GM18951 (cell line): ENCODE results near the gene TGFBI.

Source experiments
- POLR2A ChIP-seq: IDR thresholded peaks from 4 replicates; pipeline ENCODE4 v1.6.1; 2011; ENCODE audit warnings: mild to moderate bottlenecking; ENCODE audit not compliant: insufficient read length, insufficient read depth; ENCODE audit errors: extremely low read depth
- in situ Hi-C: fragments of 300-500 bp; cut with MboI; formaldehyde crosslinking; loops from one replicate; pipeline ENCODE4 v1.12.0; 2022; ENCODE audit warnings: low sequenced_read_pairs, mixed read lengths, inconsistent platforms; ENCODE audit not compliant: unreplicated experiment

TGFBI gene

GRCh38 chr5:136028782-136029742 lies at the start of gene TGFBI:
TSS of gene TGFBI (plus strand) at chr5:136028988. CDS start at chr5:136029056, 68 bp downstream.
- in situ Hi-C loops: no loop called here
- no peak for TF ChIP-seq POLR2A

GRCh38 chr5:135978993-135979392 lies 49.8 kb upstream of the TGFBI start:
- no peak for TF ChIP-seq POLR2A

GRCh38 chr5:135979510-135979909 lies 49.3 kb upstream of the TGFBI start:
- in situ Hi-C loops: no loop called here
- no peak for TF ChIP-seq POLR2A

More at GRCh38 chr5:135978993-135979392, 49.8 kb upstream of the TGFBI start:
- in situ Hi-C loops: no loop called here

- in situ Hi-C loops: no loop called here
Measured at GRCh38 chr5:135980620-135981019, 48.2 kb upstream of the TGFBI start.

GRCh38 chr5:135985951-135986350 lies 42.8 kb upstream of the TGFBI start:
- TF ChIP-seq POLR2A: no peak
- in situ Hi-C loops: no loop called here

More at GRCh38 chr5:135980620-135981019, 48.2 kb upstream of the TGFBI start:
- TF ChIP-seq POLR2A: no peak

- in situ Hi-C loops: no loop called here
Measured at GRCh38 chr5:135986401-135986800, 42.4 kb upstream of the TGFBI start.

GRCh38 chr5:135986891-135987401 lies 41.8 kb upstream of the TGFBI start:
- no peak for TF ChIP-seq POLR2A
- in situ Hi-C loops: no loop called here

More at GRCh38 chr5:135986401-135986800, 42.4 kb upstream of the TGFBI start:
- no peak for TF ChIP-seq POLR2A

GRCh38 chr5:135988546-135988945 lies 40.2 kb upstream of the TGFBI start:
- TF ChIP-seq POLR2A: no peak
- in situ Hi-C loops: no loop called here

- TF ChIP-seq POLR2A: no peak
- in situ Hi-C loops: no loop called here
Measured at GRCh38 chr5:135989686-135990085, 39.1 kb upstream of the TGFBI start.

- in situ Hi-C loops: no loop called here
- TF ChIP-seq POLR2A: no peak
Measured at GRCh38 chr5:135990528-135991255, 38.1 kb upstream of the TGFBI start.

- no peak for TF ChIP-seq POLR2A
- in situ Hi-C loops: no loop called here
Measured at GRCh38 chr5:135991429-135991828, 37.4 kb upstream of the TGFBI start.

- TF ChIP-seq POLR2A: no peak
- in situ Hi-C loops: no loop called here
Measured at GRCh38 chr5:135993335-135993879, 35.4 kb upstream of the TGFBI start.
